Urinary bladder (tissue), 4 donors: ENCODE results near the gene TTYH2. TPM values are rescaled to one million over a fixed set of nuclear protein-coding genes. Genes with fewer than 3 reads are reported as not detected.

Source experiments
- DNase-seq: peaks from one replicate; pipeline ENCODE4 v3.0.0-alpha.2; 2015; ENCODE audit errors: extremely low spot score
- H3K27ac ChIP-seq: one replicate; pipeline ENCODE4 v1.5.1; 2013; ENCODE audit warnings: low read depth, mild to moderate bottlenecking, moderate library complexity
- H3K36me3 ChIP-seq: one replicate; pipeline ENCODE4 v1.6.1; 2013; ENCODE audit warnings: mild to moderate bottlenecking, moderate library complexity; ENCODE audit not compliant: insufficient read depth
- H3K4me1 ChIP-seq: one replicate; pipeline ENCODE4 v1.6.1; 2013; ENCODE audit warnings: mild to moderate bottlenecking, moderate library complexity; ENCODE audit not compliant: insufficient read depth
- H3K4me3 ChIP-seq: one replicate; pipeline ENCODE4 v1.5.1; 2013; ENCODE audit warnings: low read depth, low read length
- WGBS: extraction: QIAGEN DNeasy Blood & Tissue Kit; methylation state at CpG from one replicate; pipeline ENCODE4 v1.1.7; 2013; 5-methylcytosine and 5-hydroxymethylcytosine counted together
- polyA plus RNA-seq: library from polyadenylated mRNA; stranded (reverse); fragments of 200-250 nt; gene quantifications from one replicate; pipeline ENCODE4 v1.2.3, GENCODE V29; 2013
- total RNA-seq: library from RNA; depleted of rRNA; stranded (reverse); fragments of >200 nt; gene quantifications from one replicate; pipeline ENCODE4 v1.2.3, GENCODE V29; 2014
- donor health status: healthy with polysubstance abuse.
- donor health status: healthy.

The TTYH2 gene
- total and polyA plus RNA-seq, 2 donors, result 8.3 to 20.1 TPM

- WGBS, result 81% methylated on average over 13 of the region's 13 CpGs
- no peak for DNase-seq
- Histone ChIP-seq H3K4me3 (no peak overlapping the region), H3K4me1 (no peaks in the 10 kb centered on the region), H3K36me3 (no peaks in the 10 kb centered on the region), H3K27ac (no peak overlapping the region)
Observed at GRCh38 chr17:74243013-74243755, 29.8 kb downstream of the TTYH2 start.

DNA sequence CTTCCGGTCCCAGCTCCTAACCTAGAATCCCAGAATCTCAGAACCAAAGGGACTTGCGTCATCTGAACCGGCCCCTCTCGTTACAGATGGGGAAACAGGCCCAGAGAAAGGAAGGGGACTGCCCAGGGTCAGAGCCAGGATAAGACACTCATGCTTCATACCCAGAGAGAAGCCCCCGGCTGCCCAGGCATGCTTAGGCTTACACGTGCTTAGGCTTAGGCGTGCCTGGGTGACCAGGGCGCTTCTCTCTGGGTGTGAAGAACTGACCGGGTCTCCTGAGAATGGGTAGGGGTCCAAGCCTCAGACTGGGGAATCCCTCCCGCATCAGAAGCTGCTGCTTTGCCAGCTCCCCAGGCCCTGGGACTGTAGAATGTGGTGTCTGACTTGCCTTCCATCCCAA, 30.8 kb downstream of the TTYH2 start:
- 97% methylated on average over 10 of the region's 10 CpGs for WGBS
- Histone ChIP-seq H3K4me3 (no peak overlapping the region), H3K4me1 (no peaks in the 10 kb centered on the region), H3K36me3 (no peaks in the 10 kb centered on the region), H3K27ac (no peak overlapping the region)
- DNase-seq, result no peak

DNA sequence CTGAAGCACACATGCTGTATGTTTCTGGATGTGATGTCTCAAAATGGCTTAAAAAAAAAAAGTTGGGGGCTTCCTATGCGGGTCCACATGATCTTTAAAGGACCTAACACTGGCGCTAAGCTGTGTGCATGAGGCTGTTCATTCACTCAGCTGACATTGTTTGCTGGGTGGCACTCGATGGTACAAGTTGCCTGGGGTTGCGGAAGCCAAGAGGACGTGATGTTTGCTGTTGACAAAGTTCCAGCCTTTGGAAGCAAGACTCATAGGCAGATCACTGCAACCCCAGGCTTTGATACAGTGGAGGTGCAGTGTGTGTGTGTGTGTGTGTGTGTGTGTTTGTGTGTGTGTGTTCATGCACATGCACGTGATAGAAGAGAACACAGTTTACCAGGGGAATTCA, 31.2 kb downstream of the TTYH2 start:
- Histone ChIP-seq H3K4me3 (no peak overlapping the region), H3K4me1 (no peaks in the 10 kb centered on the region), H3K27ac (no peak overlapping the region), H3K36me3 (no peaks in the 10 kb centered on the region)
- no peak for DNase-seq
- 83% methylated on average over 6 of the region's 6 CpGs for WGBS

DNA sequence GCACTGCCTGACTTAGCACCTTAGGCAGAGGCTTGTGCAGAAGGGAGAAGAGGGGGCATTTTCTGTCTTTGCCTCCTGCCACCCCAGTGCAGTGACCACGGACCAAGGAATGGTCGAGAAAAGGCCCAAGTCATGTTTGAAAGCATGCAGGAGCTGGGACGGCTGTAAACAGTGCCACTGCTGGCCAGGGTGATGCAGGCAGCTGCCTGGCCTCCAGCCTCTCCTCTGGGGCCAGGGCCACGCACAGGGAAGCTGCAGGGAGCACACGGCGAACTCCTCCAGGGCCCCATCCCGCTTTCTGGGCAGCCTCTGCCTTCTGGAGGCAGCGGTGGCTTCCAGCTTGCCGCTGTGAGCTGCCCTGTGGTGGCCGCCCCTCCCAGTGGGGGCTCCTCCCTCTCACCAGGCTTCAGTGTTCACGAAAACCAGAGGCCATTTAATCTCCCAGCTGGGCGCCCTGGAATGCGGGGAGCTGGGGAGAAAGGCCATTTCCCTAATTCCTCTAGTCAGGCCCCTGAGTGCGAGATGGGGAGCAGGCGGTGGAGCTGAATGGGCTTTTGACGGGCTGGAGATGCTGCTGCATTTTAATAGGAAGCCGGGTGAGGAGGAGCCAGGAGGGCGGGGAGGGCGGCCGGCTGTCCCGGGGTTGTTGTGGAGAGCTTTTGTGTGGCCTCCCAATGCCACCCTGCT, 31.9 kb downstream of the TTYH2 start:
- H3K4me3 ChIP-seq, result no peak overlapping the region
- 35% methylated on average over 21 of the region's 21 CpGs for WGBS
- H3K4me1 ChIP-seq, result no peaks in the 10 kb centered on the region
- no peak for DNase-seq
- no peaks in the 10 kb centered on the region for H3K36me3 ChIP-seq
- no peak overlapping the region for H3K27ac ChIP-seq

- Histone ChIP-seq H3K36me3 (no peaks in the 10 kb centered on the region), H3K4me1 (no peaks in the 10 kb centered on the region), H3K4me3 (no peak overlapping the region), H3K27ac (no peak overlapping the region)
- no peak for DNase-seq
- 53% methylated on average over 5 of the region's 5 CpGs for WGBS
Observed at GRCh38 chr17:74245871-74246270, 32.5 kb downstream of the TTYH2 start.

GRCh38 chr17:74249590-74250270, 36.4 kb downstream of the TTYH2 start:
- Histone ChIP-seq H3K36me3 (no peaks in the 10 kb centered on the region), H3K4me3 (no peak overlapping the region), H3K27ac (no peak overlapping the region), H3K4me1 (no peaks in the 10 kb centered on the region)
- 66% methylated on average over 17 of the region's 17 CpGs for WGBS
- no peak for DNase-seq

GRCh38 chr17:74250324-74250995, 37.1 kb downstream of the TTYH2 start:
- Histone ChIP-seq H3K4me3 (no peak overlapping the region), H3K27ac (no peak overlapping the region), H3K4me1 (no peaks in the 10 kb centered on the region), H3K36me3 (no peaks in the 10 kb centered on the region)
- no peak for DNase-seq
- 67% methylated on average over 12 of the region's 12 CpGs for WGBS

DNA sequence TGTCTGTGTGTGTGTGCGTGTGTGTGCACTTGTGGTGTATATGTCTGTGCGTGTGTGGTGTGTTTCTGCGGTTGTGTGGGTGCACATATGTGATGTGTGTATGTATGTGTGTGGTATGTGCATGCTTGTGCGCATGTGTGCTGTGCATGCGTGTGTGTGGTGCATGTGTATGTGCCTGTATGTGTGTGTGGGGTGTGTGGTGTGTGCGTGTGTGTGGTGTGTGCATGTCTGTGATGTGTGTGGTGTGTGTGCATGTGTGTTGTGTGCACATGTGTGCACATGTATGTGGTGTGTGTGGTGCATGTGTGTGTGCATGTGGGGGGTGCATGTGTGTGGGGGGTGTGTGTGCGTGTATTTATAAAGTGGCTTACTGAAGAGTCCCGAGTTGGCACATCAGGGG, 37.7 kb downstream of the TTYH2 start:
- 93% methylated on average over 8 of the region's 8 CpGs for WGBS
- no peaks in the 10 kb centered on the region for H3K36me3 ChIP-seq

GRCh38 chr17:74251569-74251968, 38.2 kb downstream of the TTYH2 start:
- 86% methylated on average over 6 of the region's 6 CpGs for WGBS

More for the DNA sequence above, 37.7 kb downstream of the TTYH2 start:
- no peak overlapping the region for H3K4me3 ChIP-seq
- H3K27ac ChIP-seq, result no peak overlapping the region
- DNase-seq, result no peak
- no peaks in the 10 kb centered on the region for H3K4me1 ChIP-seq

DNA sequence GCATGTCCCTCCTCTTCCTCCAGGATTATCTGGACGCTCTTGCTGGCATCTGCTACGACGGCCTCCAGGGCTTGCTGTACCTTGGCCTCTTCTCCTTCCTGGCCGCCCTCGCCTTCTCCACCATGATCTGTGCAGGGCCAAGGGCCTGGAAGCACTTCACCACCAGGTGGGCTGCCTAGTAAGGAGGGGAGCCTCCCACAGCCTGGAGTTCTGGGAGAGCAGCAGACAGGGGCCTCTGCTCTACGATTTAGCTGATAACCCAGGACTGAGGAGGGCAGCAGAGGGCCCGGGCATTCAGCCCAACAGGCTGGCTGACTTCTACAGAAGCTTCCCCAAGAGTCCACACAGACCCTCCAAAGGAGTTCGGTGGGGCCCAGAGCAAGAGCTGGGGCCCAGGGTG, 38.8 kb downstream of the TTYH2 start:
- DNase-seq, result no peak
- Histone ChIP-seq H3K36me3 (no peaks in the 10 kb centered on the region), H3K27ac (no peak overlapping the region), H3K4me1 (no peaks in the 10 kb centered on the region), H3K4me3 (no peak overlapping the region)
- 79% methylated on average over 8 of the region's 8 CpGs for WGBS

More at GRCh38 chr17:74251569-74251968, 38.2 kb downstream of the TTYH2 start:
- Histone ChIP-seq H3K27ac (no peak overlapping the region), H3K4me3 (no peak overlapping the region), H3K36me3 (no peaks in the 10 kb centered on the region), H3K4me1 (no peaks in the 10 kb centered on the region)
- DNase-seq, result no peak

- Histone ChIP-seq H3K36me3 (no peaks in the 10 kb centered on the region), H3K27ac (no peak overlapping the region), H3K4me3 (no peak overlapping the region), H3K4me1 (no peaks in the 10 kb centered on the region)
- WGBS, result 93% methylated on average over 13 of the region's 13 CpGs
- DNase-seq, result no peak
Observed at GRCh38 chr17:74253036-74253435, 39.7 kb downstream of the TTYH2 start.

GRCh38 chr17:74257311-74257710, 43.9 kb downstream of the TTYH2 start:
- no peak overlapping the region for H3K27ac ChIP-seq
- WGBS, result 86% methylated on average over 10 of the region's 10 CpGs
- no peaks in the 10 kb centered on the region for H3K4me1 ChIP-seq
- H3K36me3 ChIP-seq, result no peaks in the 10 kb centered on the region
- H3K4me3 ChIP-seq, result no peak overlapping the region
- DNase-seq, result no peak

DNA sequence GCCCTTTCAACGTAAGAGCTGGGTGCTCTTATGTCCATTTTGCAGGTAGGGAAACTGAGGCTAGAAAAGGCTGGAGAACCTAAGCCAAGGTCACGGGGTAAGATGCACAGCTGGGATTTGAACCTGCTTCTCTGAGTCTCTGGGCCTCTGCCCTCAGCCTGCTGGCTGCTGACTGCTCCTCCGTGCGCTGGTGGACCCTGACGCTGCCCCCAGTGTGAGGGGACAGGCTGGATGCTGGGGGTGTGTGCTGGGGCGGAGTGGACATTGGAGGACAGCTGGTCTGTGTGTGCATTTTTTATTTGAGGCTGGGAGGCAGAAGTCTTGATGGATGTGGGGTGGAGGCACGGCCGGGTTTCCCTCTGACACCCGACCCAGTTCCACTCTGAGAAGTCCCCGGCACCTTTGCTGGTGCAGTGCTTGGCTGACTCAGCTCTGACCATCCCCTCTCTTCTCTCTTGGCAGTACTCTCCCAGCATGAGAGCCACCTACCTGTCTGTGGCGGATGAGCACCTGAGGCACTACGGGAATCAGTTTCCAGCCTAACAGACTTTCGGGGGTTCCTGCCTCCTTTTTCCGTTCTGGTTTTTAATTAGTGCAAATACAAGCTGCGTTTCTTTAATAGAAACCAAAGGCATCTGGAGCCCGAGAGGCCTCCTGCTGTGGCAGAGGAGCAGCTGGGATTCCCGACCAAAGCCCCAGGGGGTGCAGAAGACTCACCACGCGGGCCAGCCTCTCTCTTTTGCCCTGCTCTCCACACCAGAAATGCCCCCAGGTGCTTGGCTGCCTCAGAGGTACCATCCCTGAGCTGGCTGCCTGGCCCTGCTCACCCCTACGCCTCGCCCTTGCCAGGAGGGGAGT, 46.5 kb downstream of the TTYH2 start:
- no peak for DNase-seq
- Histone ChIP-seq H3K27ac (no peak overlapping the region), H3K36me3 (no peaks in the 10 kb centered on the region), H3K4me1 (no peaks in the 10 kb centered on the region), H3K4me3 (no peak overlapping the region)
- 84% methylated on average over 21 of the region's 21 CpGs for WGBS
